Regular cardiac myocyte (primary cell): ENCODE results near the gene RUBCN. TPM values are rescaled to one million over a fixed set of nuclear protein-coding genes. Genes with fewer than 3 reads are reported as not detected.

Source experiments
- total RNA-seq: library from RNA; depleted of rRNA; stranded (reverse); fragments of >200 nt; gene quantifications from 2 replicates; pipeline ENCODE4 v1.2.3, GENCODE V29; 2014

The RUBCN gene
- 9.0 and 13.8 TPM in 2 replicates for total RNA-seq

GRCh38 chr3:197736491-197737318 lies at the start of gene RUBCN:
Gene RUBCN, minus strand, starts transcription at chr3:197736904. Its CDS starts 185 bp downstream, at chr3:197736719.

DNA sequence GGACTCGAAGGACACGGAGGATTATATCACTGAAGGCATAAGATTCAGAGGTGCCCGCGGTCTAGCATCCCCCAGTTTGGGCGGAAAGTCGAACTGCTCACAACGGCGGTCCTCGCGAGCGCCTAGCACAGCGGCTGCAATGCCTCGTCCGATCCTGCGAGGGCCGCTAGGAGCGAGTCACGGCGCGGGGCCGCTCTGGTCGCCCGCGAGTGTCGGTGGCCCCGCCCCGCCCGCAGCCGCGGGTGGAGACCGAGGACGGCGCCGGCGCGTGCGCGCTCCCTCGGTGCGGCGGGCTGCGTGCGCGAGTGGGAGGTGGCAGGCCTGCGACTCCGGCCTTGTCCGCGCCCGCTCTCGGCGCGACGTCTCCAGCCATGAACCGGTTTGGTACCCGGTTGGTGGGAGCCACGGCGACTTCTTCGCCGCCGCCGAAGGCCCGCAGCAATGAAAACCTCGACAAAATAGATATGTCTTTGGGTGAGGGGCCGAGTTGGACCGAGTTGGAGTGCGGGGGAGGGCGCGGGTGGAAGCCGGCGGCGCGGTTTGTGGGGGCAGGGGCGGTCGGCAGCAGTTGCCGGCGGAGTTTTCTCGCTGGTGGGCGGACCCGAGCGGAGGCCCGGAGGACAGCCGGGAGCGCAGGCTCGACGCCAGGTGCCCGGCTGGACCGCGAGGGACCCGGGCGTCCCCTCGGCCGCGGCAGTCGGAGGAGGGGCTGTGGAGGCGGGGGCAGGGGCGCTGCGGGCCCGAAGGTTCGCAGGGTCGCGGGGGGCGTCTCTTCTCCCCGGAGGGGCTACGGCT lies 13.1 kb upstream of the RUBCN start, which contains the start of gene FYTTD1:
TSS of gene FYTTD1 (plus strand) at position 283 of the 795 bp plus-strand sequence. CDS start at position 372, 89 bp downstream.

Other genes with a start within 250 kb of the RUBCN start
- gene BDH1, start 180.9 kb downstream of the RUBCN start, total RNA-seq = 1.4 and 1.5 TPM in 2 replicates
- 47.7 and 60.9 TPM in 2 replicates for gene FYTTD1, start 13.0 kb upstream of the RUBCN start, total RNA-seq
- 31.6 and 32.4 TPM in 2 replicates for gene LRCH3, start 54.4 kb upstream of the RUBCN start, total RNA-seq
- gene RPL35A, start 213.3 kb upstream of the RUBCN start, total RNA-seq = 557 and 642 TPM in 2 replicates
- gene LMLN, start 223.3 kb upstream of the RUBCN start, total RNA-seq = 8.5 and 8.6 TPM in 2 replicates